HG02884 (cell line): ENCODE results near the gene HOGA1.
A peak's percentile ranks its signal among the peaks of the same experiment; 100 is the strongest.
"Not testable (repeated sequence)": the region's sequence is repeated elsewhere in the genome, so short reads cannot be mapped to it uniquely, and the experiment has no call there.

Experiments used
- ATAC-seq: cut with Tn5 transposase; IDR thresholded peaks from one replicate; pipeline ENCODE4 v1.9.1; 2021; ENCODE audit warnings: mild to moderate bottlenecking, moderate library complexity; ENCODE audit not compliant: unreplicated experiment

Gene HOGA1

GRCh38 chr10:97644936-97645335 lies 60.7 kb downstream of the HOGA1 start:
- no peak for ATAC-seq

DNA sequence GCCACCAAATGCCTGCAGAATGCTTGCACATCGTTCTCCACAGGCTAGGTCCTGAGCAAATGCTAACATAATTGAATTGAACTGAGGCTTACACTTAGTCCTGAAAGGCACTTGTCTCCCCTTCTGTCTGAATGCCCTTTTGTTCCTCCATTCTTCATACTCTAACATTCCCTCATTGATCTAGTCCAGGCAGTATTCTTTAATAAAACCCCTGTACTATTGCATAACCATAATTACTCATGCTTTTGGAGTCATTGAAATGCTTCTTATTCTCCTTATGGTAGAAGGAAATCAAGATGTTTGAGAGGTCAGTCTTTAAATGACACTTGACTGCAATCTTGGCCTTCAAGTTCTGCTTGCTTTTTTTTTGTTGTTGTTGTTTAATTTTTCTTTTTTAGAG lies 63.4 kb downstream of the HOGA1 start:
- no peak for ATAC-seq

- peak; percentile 97 for ATAC-seq
Measured at GRCh38 chr10:97648562-97649404, 64.6 kb downstream of the HOGA1 start.

GRCh38 chr10:97649405-97649750 lies 65.2 kb downstream of the HOGA1 start:
- not testable (repeated sequence) for ATAC-seq

- no peak for ATAC-seq
Measured at GRCh38 chr10:97650726-97651125, 66.5 kb downstream of the HOGA1 start.

GRCh38 chr10:97651773-97652172 lies 67.6 kb downstream of the HOGA1 start:
- no peak for ATAC-seq

GRCh38 chr10:97656777-97657176 lies 72.6 kb downstream of the HOGA1 start:
- no peak for ATAC-seq

DNA sequence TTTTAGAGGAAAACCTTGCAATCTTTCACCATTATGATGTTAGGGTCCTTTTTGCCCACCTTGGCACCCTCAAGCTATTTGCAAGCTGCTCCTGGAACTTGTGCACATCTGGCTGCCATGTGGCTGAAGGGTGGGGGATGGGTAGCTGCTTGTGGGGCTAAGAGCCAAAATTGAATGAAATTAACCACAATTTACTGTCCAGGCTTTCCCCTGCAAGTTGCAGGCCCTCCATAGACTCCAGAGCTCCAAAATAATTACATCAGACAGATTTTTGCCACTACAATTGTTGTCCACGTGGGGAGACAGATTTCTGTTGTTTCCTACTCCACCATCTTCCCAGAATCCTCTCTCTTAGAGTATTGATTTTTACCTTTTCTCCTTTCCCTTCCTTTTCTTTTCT lies 75.4 kb downstream of the HOGA1 start:
- no peak for ATAC-seq
